Adipocyte (in vitro differentiated cells): ENCODE measurements around the gene KCNIP4.
"Not testable (repeated sequence)": the region's sequence is repeated elsewhere in the genome, so short reads cannot be mapped to it uniquely, and the experiment has no call there.

Source experiments
- DNase-seq: peaks from one replicate; pipeline ENCODE4 v3.0.0-alpha.2; 2015; ENCODE audit warnings: low read depth
- H3K27me3 ChIP-seq: replicated peaks from 2 replicates; pipeline ENCODE4 v1.7.0; 2013; ENCODE audit warnings: mild to moderate bottlenecking, low read length, moderate library complexity; ENCODE audit not compliant: control insufficient read depth, insufficient read depth
- H3K36me3 ChIP-seq: 2 replicates; pipeline ENCODE4 v1.7.0; 2013; ENCODE audit warnings: low read length, mild to moderate bottlenecking, moderate library complexity; ENCODE audit not compliant: control insufficient read depth, insufficient read depth, severe bottlenecking
- H3K4me1 ChIP-seq: 2 replicates; pipeline ENCODE4 v1.7.0; 2013; ENCODE audit warnings: mild to moderate bottlenecking, low read length, moderate library complexity; ENCODE audit not compliant: control insufficient read depth, insufficient read depth
- H3K4me3 ChIP-seq: 2 replicates; pipeline ENCODE4 v1.7.0; 2013; ENCODE audit warnings: mild to moderate bottlenecking, low read length, moderate library complexity
- H3K9ac ChIP-seq: 2 replicates; pipeline ENCODE4 v1.7.0; 2013; ENCODE audit warnings: mild to moderate bottlenecking, low read length, moderate library complexity
- H3K9me3 ChIP-seq: 2 replicates; pipeline ENCODE4 v1.7.0; 2013; ENCODE audit warnings: mild to moderate bottlenecking, low read length, moderate library complexity; ENCODE audit not compliant: control insufficient read depth

Gene KCNIP4

DNA sequence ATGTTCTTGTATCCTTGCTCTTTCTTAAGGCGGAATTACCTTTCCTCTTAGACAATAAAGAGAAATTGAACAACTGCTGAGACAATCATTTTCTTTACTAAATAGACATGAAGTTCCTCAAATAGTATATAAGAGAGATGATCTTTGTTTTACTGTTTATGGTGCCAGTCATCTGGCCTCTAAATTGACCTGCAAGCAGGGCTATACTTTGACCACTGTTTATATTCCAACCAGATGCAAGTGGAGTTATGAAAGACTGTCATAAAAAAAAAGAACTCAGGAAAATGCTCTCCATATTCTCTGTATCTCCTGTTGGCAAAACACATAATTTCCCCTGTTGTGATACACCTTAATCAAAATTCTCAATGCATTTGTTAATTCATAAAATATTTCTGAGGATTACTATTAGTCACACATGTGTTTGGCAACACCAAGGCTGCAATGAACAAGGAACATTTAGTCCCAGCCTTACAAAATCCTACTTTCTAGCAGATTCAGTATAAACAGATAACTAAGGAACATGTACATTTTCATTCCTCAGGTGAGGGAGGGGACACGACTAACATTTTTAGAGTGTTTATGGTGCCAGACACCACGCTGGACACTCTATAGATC is 562.3 kb downstream of the KCNIP4 start:
- H3K4me3 ChIP-seq: no peak overlapping the region
- no peak overlapping the region for H3K9ac ChIP-seq
- no peaks in the 10 kb centered on the region for H3K4me1 ChIP-seq
- peaks cover 4% of the 10 kb centered on the region for H3K9me3 ChIP-seq
- DNase-seq: no peak
- no peaks in the 10 kb centered on the region for H3K27me3 ChIP-seq
- no peaks in the 10 kb centered on the region for H3K36me3 ChIP-seq

DNA sequence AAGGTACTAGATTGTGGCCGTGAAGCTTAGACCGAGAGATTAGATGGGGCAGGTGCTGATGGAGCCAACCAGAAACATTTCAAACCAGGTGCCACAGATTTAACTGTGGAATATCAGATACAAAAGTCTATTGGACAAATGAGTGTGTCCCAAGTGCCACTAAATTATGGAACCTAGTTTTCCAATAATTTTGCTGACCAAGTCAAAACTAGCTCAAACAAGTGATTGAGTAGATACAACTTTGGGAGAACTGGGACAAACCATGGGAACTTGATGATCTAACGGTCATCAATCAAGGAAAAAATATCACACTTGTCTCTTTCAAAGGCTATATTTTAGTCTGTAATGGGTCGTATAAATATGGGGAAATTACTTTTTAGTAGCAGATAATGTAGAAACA is 562.9 kb downstream of the KCNIP4 start:
- H3K9ac ChIP-seq: no peak overlapping the region
- H3K9me3 ChIP-seq: peaks cover 7% of the 10 kb centered on the region
- H3K4me3 ChIP-seq: no peak overlapping the region
- H3K27me3 ChIP-seq: no peaks in the 10 kb centered on the region
- DNase-seq: no peak
- H3K36me3 ChIP-seq: no peaks in the 10 kb centered on the region
- H3K4me1 ChIP-seq: no peaks in the 10 kb centered on the region

DNA sequence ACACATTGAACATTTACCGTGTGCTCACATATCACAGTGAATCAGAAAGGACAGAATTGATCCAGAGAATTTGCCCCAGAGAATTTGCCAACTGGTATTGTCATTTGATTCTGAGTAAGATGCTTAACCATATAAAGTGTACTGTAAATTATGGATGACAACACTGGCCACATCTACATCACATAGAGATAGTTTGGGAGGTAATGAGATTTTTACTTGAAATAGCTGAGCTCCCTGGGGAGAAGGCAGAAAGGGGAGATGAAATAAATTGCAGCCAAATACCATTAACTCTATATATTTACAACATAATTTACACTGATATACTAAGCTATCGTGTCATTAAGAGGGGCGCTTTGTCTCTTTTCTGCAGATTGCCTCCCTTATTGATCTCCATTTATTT is 564.0 kb downstream of the KCNIP4 start:
- H3K9ac ChIP-seq: no peak overlapping the region
- H3K27me3 ChIP-seq: no peaks in the 10 kb centered on the region
- no peak overlapping the region for H3K4me3 ChIP-seq
- no peak for DNase-seq
- H3K36me3 ChIP-seq: no peaks in the 10 kb centered on the region
- H3K9me3 ChIP-seq: peaks cover 8% of the 10 kb centered on the region
- H3K4me1 ChIP-seq: no peaks in the 10 kb centered on the region

DNA sequence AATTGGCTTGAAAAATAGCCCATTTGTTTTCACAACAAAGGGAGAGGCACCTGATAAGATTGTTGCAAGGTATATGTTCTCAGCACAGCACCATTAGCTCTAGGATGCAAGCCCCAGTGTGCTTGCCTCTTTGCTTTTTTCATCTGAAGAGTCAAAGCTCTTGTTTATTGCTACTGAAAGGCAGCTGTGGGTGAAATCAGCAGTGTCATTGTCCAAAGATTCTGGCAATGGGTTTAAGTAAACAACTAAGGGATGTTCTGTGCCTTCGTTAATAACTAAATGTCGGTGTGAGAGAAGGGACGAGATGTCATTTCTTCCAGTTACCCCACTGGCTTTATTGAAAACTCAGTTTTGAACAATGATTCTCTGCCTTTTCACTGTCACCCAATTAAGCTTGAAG is 567.7 kb downstream of the KCNIP4 start:
- no peaks in the 10 kb centered on the region for H3K27me3 ChIP-seq

DNA sequence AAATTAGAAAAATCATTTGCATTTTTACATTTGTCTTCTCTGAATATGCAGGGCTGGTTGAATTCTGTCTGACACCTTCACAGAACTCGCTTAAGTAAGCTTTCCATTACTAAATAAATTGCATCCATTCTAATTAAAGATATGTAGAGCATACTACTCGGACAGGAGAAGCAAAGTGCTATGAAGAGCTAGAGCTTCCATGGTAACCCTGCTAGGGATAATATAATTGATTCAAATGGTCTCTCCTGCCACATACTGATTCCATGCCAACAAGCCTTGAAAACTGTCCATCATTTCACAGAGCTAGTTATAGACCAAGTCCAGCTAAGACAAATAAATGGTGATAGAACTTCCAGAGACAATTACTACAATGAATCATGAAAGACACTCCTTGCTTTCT is 571.5 kb downstream of the KCNIP4 start:
- H3K36me3 ChIP-seq: no peaks in the 10 kb centered on the region
- H3K4me1 ChIP-seq: no peaks in the 10 kb centered on the region
- DNase-seq: no peak
- no peaks in the 10 kb centered on the region for H3K27me3 ChIP-seq
- no peak overlapping the region for H3K9ac ChIP-seq
- H3K9me3 ChIP-seq: peaks cover 4% of the 10 kb centered on the region
- no peak overlapping the region for H3K4me3 ChIP-seq

More for the DNA sequence above, 567.7 kb downstream of the KCNIP4 start:
- H3K4me1 ChIP-seq: no peaks in the 10 kb centered on the region
- DNase-seq: no peak
- no peaks in the 10 kb centered on the region for H3K36me3 ChIP-seq
- H3K9ac ChIP-seq: no peak overlapping the region
- peaks cover 8% of the 10 kb centered on the region for H3K9me3 ChIP-seq
- H3K4me3 ChIP-seq: no peak overlapping the region

DNA sequence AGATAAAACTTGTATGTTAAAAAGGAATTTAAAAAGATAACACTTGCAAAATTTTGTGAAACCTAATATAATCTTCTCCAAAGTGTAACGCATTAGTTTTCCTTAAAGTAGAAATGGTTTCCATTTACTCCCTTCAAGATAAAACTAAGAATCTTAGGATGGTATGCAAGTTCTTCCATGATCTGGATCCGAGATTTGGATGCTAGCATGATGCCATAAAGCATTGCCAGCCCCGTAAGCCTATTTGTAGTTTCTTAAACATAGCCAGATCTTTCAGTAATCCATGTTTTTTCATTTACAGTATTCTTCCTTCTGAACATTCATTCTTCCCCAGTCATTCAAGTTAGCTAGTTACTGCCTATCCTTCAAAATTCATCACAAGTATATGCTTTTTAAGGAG is 572.4 kb downstream of the KCNIP4 start:
- no peaks in the 10 kb centered on the region for H3K4me1 ChIP-seq
- no peak overlapping the region for H3K4me3 ChIP-seq

DNA sequence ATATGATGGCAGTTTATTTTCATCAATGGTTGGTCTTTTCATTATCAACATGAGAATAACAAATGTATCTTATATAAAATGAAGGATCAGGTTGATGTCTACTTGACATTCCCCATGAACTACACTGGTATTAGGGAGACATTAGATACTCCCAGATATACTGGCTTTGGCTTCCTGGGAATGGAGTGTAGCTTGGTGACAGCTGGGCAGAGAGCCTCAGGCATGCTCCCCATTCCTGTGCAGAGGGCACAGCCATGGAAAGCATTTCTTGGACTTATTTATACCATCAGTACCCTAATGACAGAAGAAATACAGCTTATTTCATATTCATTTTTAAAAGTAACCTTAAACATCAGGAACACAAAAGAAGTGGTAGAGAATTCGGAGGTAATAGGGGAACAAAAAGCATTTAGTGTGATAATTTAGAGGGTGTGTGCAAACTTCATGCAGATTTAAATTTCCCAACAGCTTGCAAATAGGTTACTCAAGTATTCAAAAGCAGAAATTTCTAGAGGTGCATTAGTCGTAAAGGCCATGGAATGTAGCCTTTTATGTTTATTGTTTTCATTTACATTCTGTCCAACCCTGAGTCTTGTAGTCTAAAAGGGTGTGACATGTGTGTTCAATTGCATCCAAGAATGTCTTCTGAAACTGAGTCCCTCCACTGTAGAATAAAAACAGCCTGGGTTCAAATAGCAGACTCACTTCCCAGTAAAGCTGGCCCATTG is 573.8 kb downstream of the KCNIP4 start:
- Histone ChIP-seq H3K4me1 (no peaks in the 10 kb centered on the region), H3K9ac (no peak overlapping the region), H3K9me3 (no peaks in the 10 kb centered on the region), H3K4me3 (no peak overlapping the region), H3K27me3 (no peaks in the 10 kb centered on the region), H3K36me3 (no peaks in the 10 kb centered on the region)
- DNase-seq: no peak

More for the DNA sequence above, 572.4 kb downstream of the KCNIP4 start:
- no peak overlapping the region for H3K9ac ChIP-seq
- no peak for DNase-seq
- H3K27me3 ChIP-seq: no peaks in the 10 kb centered on the region
- H3K36me3 ChIP-seq: no peaks in the 10 kb centered on the region
- peaks cover 4% of the 10 kb centered on the region for H3K9me3 ChIP-seq

DNA sequence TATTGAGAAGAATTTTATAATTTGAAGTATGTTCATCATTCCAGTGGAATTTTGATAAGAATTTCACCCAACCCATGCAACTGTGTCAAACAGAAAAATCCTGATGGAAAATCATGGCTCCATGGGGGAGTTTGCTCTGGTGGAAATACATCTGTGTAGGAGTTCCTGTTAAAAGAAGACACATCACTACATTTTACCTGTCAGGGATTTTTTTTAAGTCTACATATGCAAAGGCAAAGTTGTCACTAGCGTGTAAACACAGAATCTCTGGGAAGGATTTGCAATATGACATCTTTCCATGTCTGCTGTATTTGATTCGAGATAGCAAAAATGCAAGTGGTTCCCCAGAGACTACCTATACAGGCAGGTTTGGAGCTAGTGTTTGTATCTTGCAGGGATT is 581.0 kb downstream of the KCNIP4 start:
- H3K9me3 ChIP-seq: no peaks in the 10 kb centered on the region
- no peaks in the 10 kb centered on the region for H3K36me3 ChIP-seq
- no peaks in the 10 kb centered on the region for H3K27me3 ChIP-seq
- H3K4me1 ChIP-seq: no peaks in the 10 kb centered on the region
- no peak overlapping the region for H3K9ac ChIP-seq
- H3K4me3 ChIP-seq: no peak overlapping the region
- DNase-seq: no peak

DNA sequence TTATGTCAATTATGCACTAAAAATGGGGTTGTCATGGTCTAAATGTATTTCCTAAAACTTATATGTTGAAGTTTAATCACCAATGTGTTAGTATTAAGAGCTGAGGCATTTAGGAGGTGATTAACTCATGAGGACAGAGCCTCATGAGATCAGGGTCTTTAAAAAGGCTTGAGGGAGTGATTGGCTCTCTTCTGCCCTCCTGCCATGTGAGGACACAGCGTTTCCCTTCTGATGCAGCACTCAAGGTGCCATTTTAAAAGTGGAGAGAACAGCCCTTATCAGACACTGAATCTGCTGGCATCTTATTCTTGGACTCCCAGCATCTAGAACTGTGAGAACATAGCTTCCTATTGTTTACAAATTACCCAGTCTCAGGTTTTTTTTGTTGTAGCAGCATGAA is 581.7 kb downstream of the KCNIP4 start:
- no peaks in the 10 kb centered on the region for H3K36me3 ChIP-seq
- H3K27me3 ChIP-seq: no peaks in the 10 kb centered on the region
- H3K4me1 ChIP-seq: no peaks in the 10 kb centered on the region
- H3K4me3 ChIP-seq: no peak overlapping the region
- H3K9ac ChIP-seq: no peak overlapping the region
- DNase-seq: no peak
- H3K9me3 ChIP-seq: no peaks in the 10 kb centered on the region

DNA sequence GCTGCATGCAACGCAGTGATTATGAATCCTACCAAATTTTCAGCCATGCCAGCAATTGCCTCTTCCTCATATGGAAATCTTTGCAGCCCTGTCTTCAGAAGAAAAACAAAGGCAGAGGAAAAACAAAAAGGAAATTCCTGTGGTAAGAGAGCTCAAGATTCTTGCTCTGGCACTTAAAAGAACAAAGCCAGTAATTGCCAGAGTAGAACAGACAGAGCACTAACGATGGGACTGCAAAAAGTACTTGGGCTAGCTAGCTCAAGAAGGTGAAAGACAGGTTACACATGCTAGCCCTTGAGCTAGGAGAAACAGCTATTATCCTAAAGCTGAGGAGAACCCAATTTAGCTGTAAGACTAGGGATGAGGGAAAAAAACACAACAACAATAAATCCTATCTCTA is 582.3 kb downstream of the KCNIP4 start:
- H3K4me3 ChIP-seq: no peak overlapping the region
- DNase-seq: no peak
- no peaks in the 10 kb centered on the region for H3K4me1 ChIP-seq
- no peaks in the 10 kb centered on the region for H3K36me3 ChIP-seq
- H3K27me3 ChIP-seq: no peaks in the 10 kb centered on the region
- H3K9me3 ChIP-seq: no peaks in the 10 kb centered on the region
- H3K9ac ChIP-seq: no peak overlapping the region

DNA sequence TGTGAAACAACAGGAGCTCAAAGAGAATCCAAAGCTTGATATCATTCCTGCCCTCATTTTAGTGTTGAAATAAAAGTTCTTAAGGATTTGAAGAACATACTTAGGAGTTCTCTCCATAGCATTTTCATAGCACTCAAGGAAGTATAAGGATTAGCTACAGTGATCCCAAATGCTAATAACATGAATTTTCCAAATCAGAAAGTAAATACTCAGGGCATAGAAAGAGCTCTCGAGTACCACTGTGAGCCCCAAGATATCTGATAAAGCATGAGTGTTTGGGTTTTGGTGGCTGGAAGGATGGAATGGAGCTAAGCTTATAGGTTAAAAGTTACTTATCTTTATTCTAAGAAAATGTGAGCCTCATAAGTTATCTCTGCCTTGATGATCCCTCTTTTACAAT is 584.9 kb downstream of the KCNIP4 start:
- H3K4me3 ChIP-seq: no peak overlapping the region
- no peaks in the 10 kb centered on the region for H3K9me3 ChIP-seq
- no peaks in the 10 kb centered on the region for H3K27me3 ChIP-seq
- H3K36me3 ChIP-seq: no peaks in the 10 kb centered on the region
- H3K4me1 ChIP-seq: no peaks in the 10 kb centered on the region
- no peak overlapping the region for H3K9ac ChIP-seq
- DNase-seq: no peak

DNA sequence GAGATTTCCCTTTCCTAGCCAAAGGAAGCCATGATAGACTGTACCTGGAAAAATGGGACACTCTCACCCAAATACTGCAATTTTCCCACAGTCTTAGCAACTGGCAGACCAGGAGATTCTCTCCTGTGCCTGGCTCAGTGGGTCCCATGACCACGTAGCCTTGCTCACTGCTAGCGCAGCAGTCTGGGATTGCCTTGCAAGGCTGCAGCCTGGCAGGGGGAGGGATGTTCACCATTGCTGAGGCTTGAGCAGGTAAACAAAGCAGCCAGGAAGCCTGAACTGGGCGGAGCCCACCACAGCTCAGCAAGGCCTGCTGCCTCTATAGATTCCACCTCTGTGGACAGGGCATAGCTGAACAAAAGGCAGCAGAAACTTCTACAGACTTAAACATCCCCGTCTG is 596.2 kb downstream of the KCNIP4 start:
- DNase-seq, H3K4me1 ChIP-seq, H3K4me3 ChIP-seq, H3K9ac ChIP-seq, H3K36me3 ChIP-seq, H3K9me3 ChIP-seq, H3K27me3 ChIP-seq: not testable (repeated sequence)
